NCI-H2081 treated with DMSO at 0.1 percent for 48 hours (cell line): ENCODE results near the gene SLC25A43.
"Not testable (repeated sequence)": the region's sequence is repeated elsewhere in the genome, so short reads cannot be mapped to it uniquely, and the experiment has no call there.

Source experiments
- DNase-seq: peaks from one replicate; lab custom pipeline; 2025; lab: John Stamatoyannopoulos, UW

The SLC25A43 gene

DNA sequence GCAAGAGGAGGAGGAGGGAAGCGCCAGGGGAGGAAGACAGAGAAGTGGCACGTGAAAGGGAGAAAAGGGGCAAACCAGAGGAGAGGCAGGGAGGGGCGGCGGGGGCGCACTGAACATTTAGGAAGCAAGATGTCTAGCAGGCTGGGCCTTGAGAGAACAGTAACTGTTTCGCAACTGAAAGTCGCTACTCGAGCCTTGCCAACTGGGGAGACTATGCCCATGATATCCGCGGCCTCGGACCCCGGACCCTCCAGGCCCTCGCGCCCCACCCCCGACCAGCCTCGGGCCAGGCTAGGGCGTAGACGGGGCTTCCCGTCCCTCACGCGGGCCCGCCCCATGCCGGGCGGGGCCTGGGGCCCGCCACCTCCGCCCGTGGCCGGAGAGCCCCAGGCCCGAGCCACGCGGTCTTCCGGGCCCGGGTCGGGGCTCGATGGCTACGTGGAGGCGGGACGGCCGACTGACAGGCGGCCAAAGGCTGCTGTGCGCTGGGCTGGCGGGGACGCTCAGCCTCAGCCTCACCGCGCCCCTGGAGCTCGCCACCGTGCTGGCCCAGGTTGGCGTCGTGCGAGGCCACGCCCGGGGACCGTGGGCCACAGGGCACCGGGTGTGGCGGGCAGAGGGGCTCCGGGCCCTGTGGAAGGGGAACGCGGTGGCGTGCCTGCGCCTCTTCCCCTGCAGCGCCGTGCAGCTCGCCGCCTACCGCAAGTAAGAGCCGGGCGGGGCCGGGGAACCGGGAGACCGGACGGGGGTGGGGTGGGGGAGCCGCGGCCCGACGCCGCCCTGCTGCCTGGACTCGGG, at the start of gene SLC25A43:
TSS of gene SLC25A43 (plus strand) at position 363 of the 798 bp plus-strand sequence. CDS start at position 431, 68 bp downstream.
- no peak for DNase-seq

DNA sequence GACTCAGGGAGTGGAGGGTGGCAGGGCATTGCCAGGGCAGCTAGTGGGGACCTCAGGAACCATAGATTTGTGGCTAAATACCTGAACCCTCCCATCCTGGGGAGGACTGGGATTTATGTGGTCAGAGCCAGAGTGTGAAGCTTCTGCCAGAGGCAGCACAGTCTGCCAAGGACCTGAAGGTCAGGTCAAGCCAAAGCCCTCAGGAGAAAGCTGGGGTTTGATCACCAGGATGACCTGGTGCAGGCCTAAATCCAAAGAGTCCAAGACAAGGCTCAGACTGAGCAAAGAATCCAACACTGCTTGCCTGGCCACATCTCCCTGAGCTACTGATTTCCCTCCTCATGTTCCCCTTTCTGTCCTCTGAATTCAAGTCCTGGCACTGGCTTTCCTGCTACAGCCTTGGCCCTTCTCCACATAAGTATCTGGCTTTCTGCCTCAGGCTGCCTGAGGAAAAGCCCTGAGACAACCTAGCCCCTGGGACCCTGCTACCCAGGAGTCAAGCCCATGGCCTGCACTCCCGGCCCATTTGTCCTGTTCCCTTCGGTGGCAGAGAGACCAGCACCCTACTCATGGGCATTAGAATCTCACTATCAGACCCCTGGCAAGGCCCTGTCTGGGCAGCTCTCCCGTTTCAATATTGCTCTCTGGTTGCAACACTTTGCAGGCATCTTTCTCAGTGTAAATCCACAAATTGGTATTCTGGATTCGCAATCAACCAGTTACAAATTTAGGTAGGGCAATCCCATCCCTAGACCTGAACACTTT, 39.3 kb upstream of the SLC25A43 start:
- DNase-seq = no peak

DNA sequence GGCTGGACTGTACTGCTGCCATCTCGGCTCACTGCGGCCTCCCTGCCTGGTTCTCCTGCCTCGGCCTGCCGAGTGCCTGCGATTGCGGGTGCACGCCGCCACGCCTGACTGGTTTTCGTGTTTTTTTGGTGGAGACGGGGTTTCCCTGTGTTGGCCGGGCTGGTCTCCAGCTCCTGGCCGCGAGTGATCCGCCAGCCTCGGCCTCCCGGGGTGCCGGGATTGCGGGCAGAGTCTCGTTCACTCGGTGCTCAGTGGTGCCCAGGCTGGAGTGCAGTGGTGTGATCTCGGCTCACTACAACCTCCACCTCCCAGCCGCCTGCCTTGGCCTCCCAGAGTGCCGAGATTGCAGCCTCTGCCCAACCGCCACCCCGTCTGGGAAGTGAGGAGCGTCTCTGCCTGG, 37.7 kb upstream of the SLC25A43 start:
- not testable (repeated sequence) for DNase-seq

DNA sequence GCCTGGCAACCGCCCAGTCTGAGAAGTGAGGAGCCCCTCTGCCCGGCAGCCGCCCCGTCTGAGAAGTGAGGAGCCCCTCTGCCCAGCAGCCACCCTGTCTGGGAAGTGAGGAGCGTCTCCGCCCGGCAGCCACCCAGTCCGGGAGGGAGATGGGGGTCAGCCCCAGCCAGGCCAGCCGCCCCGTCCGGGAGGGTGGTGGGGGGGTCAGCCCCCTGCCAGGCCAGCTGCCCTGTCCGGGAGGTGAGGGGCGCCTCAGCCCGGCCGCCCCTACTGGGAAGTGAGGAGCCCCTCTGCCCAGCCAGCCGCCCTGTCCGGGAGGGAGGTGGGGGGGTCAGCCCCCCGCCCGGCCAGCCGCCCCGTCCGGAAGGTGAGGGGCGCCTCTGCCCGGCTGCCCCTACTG, 37.1 kb upstream of the SLC25A43 start:
- DNase-seq = not testable (repeated sequence)

DNA sequence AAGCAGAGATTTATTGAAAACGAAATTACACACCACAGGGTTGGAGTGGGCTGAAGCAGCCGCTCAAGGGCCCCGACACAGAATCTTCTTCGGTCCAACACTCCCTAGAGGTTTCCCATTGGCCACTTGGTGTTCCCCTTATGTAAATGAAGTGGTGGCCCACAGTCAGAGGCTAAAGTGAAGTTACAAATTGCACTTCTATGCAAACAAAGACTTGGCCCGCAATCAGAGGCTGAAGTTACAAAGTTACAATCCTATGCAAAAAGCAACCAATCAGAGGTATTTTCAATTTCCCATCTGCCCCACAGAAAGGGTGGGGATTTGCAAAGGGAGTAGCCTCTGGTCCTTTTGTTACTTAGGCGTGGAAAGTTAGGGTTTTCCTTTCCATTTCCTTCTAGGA, 35.7 kb upstream of the SLC25A43 start:
- DNase-seq = no peak

DNA sequence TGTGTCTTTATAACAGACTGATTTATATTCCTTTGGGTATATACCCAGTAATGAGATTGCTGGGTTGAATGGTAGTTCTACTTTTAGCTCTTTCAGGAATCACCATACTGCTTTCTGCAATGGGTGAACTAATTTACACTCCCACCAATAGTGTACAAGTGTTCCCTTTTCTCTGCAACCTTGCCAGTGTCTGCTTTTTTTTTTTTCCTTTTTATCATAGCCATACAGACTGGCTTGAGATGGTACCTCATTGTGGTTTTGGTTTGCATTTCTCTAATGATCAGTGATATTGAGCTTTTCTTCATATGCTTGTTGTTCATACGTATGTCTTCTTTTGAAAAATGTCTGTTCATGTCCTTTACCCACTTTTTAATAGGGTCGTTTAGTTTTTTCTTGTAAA, 27.3 kb upstream of the SLC25A43 start:
- not testable (repeated sequence) for DNase-seq

DNA sequence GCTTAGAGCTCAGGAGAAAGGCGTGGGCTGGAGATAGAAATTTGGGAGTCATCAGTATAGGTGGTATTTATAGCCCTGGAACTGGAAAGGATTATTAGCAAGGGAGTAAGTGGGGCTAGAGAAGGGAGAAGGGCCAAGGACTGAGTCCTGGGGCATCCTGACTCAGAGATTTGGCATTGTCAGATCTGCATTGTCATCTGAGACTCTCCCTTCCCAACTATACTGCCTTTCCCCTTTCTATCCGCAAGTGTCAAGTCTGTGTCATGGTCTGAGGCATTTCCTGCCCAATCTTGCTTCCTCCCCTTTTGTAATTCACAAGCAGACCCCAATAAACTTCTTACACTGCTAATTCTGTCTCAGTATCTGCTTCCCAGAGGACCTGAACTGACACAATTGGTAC, 24.4 kb upstream of the SLC25A43 start:
- DNase-seq = no peak

DNA sequence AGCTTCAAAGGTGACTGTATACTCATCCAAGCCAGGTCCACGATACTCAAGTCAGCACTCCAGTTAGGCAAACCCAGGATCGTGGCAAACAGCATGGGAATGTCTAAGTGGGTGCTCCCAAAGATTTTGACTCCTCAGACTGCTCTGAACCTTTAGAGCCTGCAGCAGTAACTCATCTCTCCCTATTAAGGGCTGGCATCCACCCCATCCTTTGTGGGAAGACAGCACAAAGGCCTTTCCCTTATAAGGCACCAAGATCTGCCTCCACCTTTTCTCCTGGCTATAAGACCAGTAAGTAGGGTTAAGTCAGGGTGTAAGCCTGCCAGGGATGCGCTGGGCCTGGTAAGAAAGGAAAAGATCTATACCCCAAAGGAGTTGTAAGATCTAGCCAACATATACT, 23.6 kb upstream of the SLC25A43 start:
- no peak for DNase-seq

DNA sequence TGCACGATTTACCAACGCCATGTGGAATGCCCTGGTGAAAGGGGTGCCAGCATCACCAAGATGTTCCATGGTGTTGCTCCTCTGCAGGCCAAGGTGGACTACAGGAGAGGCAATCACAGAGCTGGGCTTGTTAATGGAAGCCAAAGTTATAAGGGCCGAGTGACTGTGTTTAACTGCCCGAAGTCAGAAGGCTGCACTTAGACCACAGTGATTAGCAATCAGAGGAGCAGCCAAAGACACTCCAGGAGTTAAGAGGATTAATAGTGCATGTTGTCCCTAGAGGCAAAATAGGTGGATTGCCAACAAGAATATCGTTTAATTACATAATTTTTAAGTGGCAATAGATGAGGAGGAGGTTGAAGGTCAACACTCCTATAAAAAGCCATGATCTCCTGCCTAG, 22.8 kb upstream of the SLC25A43 start:
- no peak for DNase-seq

DNA sequence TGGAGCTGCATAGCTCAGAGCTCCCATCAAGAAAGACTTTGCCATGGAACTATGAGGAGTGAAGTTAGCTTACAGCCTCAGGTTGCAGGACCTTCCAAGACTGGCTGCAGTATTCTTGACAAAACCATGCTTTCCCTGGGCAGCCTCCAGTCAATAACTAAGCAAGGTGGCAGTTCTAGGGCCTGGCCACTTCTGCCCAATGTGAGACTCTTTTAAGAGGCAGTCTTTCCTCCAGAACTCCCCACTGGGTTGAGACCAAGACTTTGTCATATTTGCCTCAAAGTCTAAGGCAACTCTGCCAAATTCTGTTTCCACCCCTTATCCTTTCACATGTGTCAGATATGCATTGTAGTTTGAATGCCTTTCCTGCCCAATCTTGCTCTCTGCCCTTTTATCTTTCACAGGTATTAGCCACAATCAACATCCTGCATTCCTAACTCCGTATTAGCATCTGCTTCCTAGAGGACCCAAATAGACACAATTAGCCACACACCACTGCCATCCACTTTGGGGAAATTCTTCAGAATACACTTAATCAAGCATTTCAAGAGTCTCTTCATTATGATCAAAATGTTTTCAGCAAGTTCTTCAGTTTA, 17.7 kb upstream of the SLC25A43 start:
- DNase-seq = no peak

DNA sequence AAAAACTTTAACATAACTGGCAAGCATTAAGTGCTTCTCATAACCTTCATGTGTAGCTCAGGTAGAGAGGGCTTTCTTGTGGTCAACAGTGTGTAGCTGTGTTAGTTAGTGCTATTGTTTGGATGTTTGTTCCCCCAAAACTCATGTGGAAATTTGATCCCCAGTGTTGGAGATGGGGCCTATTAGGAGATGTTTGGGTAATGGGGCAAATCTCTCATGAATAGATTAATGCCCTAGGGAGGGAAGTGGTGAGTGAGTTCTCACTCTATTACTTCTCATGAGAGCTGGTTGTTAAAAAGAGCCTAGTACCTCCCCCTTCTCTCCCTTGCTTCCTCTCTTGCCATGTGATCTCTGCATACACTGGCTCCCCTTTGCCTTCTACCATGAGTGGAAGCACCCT, 16.5 kb upstream of the SLC25A43 start:
- DNase-seq = no peak

DNA sequence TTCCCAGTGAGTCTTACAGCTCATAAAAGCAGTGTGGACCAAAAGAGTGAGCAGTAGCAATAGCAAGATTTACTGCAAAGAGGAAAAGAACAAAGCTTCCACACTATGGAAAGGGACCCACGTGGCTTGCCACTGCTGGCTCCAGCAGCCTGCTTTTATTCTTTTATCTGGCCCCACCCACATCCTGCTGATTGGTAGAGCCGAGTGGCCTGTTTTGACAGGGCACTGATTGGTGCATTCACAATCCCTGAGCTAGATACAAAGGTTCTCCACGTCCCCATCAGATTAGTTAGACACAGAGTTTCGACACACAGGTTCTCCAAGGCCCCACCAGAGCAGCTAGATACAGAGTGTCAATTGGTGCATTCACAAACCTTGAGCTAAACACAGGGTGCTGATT, 12.5 kb upstream of the SLC25A43 start:
- DNase-seq = not testable (repeated sequence)

DNA sequence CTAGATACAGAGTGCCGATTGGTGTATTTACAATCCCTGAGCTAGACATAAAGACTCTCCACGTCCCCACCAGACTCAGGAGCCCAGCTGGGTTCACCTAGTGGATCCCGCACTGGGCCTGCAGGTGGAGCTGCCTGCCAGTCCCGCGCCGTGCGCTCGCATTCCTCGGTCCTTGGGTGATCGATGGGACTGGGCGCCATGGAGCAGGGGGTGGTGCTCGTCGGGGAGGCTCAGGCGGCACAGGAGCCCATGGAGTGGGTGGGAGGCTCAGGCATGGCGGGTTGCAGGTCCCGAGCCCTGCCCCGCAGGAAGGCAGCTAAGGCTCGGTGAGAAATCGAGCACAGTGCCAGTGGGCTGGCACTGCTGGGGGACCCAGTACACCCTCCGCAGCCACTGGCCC, 11.7 kb upstream of the SLC25A43 start:
- not testable (repeated sequence) for DNase-seq

DNA sequence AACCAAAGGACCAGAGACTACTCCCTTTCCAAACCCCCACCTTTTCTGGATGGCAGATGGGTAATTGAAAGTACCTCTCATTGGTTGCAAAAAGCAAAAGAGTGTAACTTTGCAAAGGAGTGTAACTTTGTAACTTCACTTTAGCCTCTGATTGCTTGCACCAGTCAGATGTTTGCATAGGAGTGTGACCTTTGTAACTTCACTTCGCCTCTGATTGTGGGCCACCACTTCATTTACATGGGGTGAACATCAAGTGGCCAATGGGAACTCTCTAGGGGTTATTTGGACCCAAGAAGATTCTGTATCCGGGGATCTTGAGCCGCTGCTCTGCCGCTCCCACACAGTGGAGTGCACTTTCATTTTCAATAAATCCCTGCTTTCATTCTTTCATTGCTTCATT, 9.9 kb upstream of the SLC25A43 start:
- no peak for DNase-seq

DNA sequence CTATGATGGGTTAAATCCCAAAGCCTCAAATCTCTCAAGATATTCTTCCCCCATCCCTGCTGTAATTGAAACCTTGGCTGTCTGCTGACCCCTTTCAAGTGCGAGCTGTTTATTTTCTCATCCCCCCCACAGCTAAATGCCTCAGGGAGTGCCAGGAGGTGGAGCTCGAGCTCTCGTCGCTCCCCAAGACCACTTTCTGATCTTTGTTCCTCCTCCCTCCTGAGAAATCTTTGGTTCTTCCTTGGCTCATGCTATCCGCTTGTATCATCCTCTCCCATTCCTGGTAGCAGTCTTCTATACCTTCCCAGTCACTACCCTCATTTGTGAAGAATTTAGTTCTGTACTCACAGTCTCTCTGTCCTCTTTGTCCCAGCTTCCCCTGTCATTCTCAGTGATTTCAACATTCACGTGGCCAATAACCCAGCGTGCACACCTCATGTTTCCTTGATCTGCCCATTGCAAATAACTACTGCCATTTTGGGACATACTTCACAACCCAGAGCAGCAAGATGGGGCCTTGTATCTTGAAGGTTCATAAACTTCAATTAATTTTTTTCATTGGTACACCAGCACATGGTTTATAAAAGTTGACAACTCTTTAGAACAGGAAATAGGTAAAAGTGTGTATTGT, 9.2 kb upstream of the SLC25A43 start:
- DNase-seq = no peak

DNA sequence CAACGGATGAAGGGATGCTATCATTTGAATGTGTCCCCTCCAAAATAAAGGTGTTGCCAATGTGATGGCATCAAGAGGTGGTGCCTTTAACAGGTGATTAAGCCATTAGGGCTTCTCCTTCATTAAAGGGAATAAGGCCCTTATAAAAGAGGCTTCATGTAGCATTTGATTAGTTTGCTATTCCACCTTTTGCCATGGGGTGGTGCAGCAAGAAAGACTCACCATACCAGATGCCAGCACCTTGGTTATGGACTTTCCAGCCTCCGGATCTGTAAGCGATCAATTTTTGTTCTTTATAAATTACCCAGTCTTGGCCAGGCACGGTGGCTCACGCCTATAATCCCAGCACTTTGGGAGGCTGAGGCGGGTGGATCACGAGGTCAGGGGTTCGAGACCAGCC, 7.9 kb upstream of the SLC25A43 start:
- DNase-seq = no peak

DNA sequence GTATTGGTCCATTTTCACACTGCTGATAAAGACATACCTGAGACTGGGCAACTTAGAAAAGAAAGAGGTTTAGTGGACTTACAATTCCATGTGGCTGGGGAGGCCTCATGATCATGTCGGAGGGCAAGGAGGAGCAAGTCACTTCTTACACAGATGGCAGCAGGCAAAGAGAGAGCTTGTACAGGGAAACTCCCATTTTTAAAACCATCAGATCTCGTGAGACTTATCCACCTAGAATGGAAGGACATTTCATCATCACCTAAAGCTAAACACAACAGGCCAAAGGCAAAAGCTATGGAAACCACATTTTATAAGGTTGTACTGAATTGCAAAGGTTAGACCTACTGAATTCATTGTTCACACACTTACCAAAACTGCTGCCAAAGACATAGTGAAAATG, 6.0 kb upstream of the SLC25A43 start:
- no peak for DNase-seq

DNA sequence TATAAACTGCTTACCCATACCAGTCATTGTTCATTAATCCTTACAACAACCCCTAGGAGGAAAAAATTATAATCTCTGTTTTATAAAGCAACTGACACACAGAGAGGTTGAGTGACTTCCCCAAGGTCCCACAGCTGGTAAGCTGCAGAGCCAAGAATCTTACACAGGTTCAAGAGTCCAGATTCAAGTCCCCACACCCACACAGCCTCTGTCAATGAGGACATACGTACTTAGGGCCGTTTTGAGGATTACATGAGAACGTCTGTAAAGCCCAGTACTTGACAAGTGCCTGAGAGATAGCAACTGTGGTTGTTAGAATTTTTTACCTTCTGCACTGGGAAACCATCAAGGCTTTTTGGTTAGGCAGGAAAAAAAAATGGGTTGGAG, 556 bp upstream of the SLC25A43 start:
- no peak for DNase-seq

DNA sequence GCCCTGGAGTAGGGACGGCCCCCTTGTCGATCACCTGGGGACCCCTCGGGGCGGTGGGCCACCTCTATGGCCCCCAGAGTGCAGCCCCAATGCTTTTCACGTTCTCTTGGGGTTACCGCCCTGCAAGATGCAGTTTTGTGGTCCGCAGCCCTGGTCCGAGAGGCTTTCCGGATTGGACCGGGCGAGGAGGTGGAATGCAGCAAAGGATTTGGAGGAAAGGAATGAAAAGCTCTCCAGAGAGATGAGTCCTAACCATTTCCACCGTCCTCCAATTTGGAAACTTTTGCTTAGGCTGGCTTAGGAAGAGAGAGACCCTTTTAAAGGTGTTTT, 601 bp downstream of the SLC25A43 start:
- no peak for DNase-seq

DNA sequence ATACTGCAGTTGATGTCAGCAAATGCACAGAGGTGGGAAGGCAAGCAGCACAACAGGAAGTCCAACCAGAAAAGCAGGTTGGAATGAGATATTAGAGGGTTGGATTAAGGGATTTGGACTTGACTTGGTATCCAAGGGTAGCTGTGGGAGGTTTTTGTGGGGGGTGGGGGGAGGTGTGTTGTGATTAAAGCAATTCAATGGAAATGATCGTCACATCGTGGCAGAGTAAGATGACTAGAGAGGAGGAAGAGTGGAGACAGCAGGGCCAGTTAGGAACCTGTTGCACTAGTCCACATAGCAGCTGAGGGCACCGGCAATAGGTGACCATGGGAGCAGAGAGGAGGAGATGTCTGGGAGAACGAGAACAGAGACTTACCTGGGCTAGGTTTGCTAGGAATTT, 2.4 kb downstream of the SLC25A43 start:
- DNase-seq = no peak

DNA sequence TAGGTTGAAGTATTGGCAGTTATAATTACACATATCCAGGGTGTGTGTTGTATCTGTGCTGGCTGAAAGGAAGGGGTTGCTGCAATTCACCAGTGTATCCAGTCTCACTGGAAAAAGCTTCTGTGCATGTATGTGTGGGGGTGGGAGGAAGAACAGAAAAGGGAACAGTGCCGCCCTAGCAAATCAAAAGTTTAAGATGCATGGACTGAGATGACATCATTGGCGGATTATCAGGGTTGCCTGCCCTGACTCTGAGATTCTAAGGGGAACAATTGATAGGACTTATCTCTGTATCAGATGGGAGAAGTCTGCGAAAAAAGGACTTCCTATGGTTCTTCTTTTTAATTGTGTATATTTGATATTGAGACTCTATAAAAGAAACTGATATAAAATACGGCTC, 3.5 kb downstream of the SLC25A43 start:
- no peak for DNase-seq

DNA sequence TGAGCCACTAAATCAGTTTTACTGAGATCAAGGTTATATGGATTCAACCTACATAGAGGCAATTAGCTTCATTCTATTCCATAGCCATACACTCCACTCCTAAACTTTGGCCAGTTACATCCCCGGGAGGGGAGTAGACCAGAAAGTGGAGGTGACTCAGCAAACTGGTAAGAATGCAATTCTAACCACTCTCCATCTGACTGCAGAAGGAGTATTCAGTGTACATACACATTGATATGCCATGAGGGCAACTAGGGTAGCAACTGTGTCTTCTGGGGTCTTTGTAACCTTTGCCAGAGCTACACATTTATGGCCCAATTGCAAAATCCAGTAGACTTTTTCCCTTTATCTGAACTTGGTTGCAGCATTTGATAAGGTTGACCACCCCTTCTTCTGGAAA, 7.6 kb downstream of the SLC25A43 start:
- DNase-seq = no peak

DNA sequence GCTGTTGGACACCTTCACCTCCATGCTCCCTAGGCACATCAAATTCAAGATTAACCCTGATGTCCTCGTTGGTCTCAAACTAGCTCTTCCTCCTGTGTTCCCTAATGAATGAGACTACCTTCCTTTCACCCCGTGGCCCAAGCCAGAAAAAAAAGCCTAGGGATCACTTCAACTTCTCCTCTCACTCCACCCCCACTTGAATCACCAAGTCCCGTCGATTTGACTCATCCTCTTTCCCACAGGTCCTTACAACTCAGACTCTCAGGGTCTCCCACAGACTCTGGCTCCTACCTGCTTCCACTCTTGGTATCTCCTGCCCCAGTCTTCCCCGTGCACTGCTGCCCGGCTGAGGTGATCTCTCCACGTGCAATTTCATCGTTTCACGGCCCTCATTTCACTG, 8.5 kb downstream of the SLC25A43 start:
- DNase-seq = no peak
